K562 (cell line): ENCODE data around the gene FCHSD1. TPM values are rescaled to one million over a fixed set of nuclear protein-coding genes. Genes with fewer than 3 reads are reported as not detected.

Experiments used
- ATAC-seq: fragments of 200-7000 bp; cut with Tn5 transposase; 3 replicates; pipeline ENCODE4 v1.9.1; 2020; ENCODE audit warnings: moderate library complexity
- BruUV-seq: library from RNA; stranded (reverse); fragments of 400-500 nt; replicated peaks from 2 replicates; lab custom pipeline; 2021; lab: Mats Ljungman, UMichigan
- CTCF ChIA-PET: fragments of 300-600 bp; formaldehyde crosslinking; extraction: SDS; loops from one replicate; lab custom pipeline; 2021; ENCODE audit warnings: low intra/inter-chr PET ratio; lab: Yijun Ruan, JAX
- POLR2A ChIA-PET: fragments of 300-600, 350-650 bp; sonication (Branson Sonifier 250); formaldehyde crosslinking; extraction: SDS; loops from one replicate; lab custom pipeline; 2021; ENCODE audit warnings: antibody characterized with exemption, inconsistent platforms; lab: Yijun Ruan, JAX
- DNase-seq, 4 experiments: peaks; one replicate each; pipeline versions ENCODE4 v3.0.0 to v3.0.0-alpha.2; 2011 to 2018; ENCODE audit warnings: low spot score in 3 of 4, mixed read lengths in 3 of 4; ENCODE audit errors: extremely low read depth in 1 of 4
- FAIRE-seq: peaks from 2 replicates; lab custom pipeline; 2011; peaks lifted over from hg19 to GRCh38; lab: Jason Lieb, UNC
- H2AFZ ChIP-seq: 2 replicates; pipeline ENCODE4 v1.6.0; 2011; ENCODE audit warnings: low read depth, low read length, control low read depth, inconsistent platforms
- H3K27ac ChIP-seq: fragments of 200-600 bp; 3 replicates; pipeline ENCODE4 v1.8.0; 2011; ENCODE audit warnings: low read depth, mild to moderate bottlenecking, control low read depth, inconsistent platforms, low read length, moderate library complexity, mixed read lengths; ENCODE audit errors: extremely low read depth
- H3K27me3 ChIP-seq, 2 experiments: fragments of 300-600 bp in 1 of 2; 2 replicates in 1 of 2; 3 replicates in 1 of 2; pipeline versions ENCODE4 v1.6.0 to v1.8.0; 2011; ENCODE audit warnings: inconsistent platforms in 2 of 2, low read length in 2 of 2, mild to moderate bottlenecking in 1 of 2, mixed read lengths in 1 of 2, moderate library complexity in 1 of 2; ENCODE audit not compliant: control insufficient read depth in 2 of 2, insufficient read depth in 2 of 2
- H3K36me3 ChIP-seq: fragments of 300-600 bp; 3 replicates; pipeline ENCODE4 v1.8.0; 2011; ENCODE audit warnings: mild to moderate bottlenecking, low read length, inconsistent platforms; ENCODE audit not compliant: control insufficient read depth, insufficient read depth
- H3K4me1 ChIP-seq, 2 experiments: fragments of 200-600 bp in 1 of 2; replicated peaks in 1 of 2; 2 replicates in 1 of 2; 3 replicates in 1 of 2; pipeline versions ENCODE4 v1.5.1 to v1.8.0; 2011; ENCODE audit warnings: inconsistent platforms in 2 of 2, low read length in 2 of 2, mild to moderate bottlenecking in 1 of 2, mixed read lengths in 1 of 2, moderate library complexity in 1 of 2; ENCODE audit not compliant: control insufficient read depth in 2 of 2, insufficient read depth in 2 of 2
- H3K4me2 ChIP-seq: 2 replicates; pipeline ENCODE4 v1.6.1; 2011; ENCODE audit warnings: low read length, control low read depth, inconsistent platforms, mixed read lengths; ENCODE audit not compliant: insufficient read depth
- H3K4me3 ChIP-seq: fragments of 200-600 bp; sonication (generic), shearing (Covaris generic); 2 replicates; pipeline ENCODE4 v1.5.1; 2016; ENCODE audit warnings: control low read depth, inconsistent platforms
- H3K79me2 ChIP-seq: fragments of 200-600 bp; 3 replicates; pipeline ENCODE4 v1.8.0; 2011; ENCODE audit warnings: low read length, inconsistent platforms; ENCODE audit not compliant: control insufficient read depth, insufficient read depth
- H3K9ac ChIP-seq, 2 experiments: 2 replicates each; pipeline versions ENCODE4 v1.6.0 to v1.6.1; 2011; ENCODE audit warnings: low read depth in 2 of 2, low read length in 2 of 2, control low read depth in 1 of 2, inconsistent platforms in 1 of 2, mild to moderate bottlenecking in 1 of 2, mixed read lengths in 1 of 2; ENCODE audit not compliant: insufficient read depth in 1 of 2
- H3K9me1 ChIP-seq: one replicate; pipeline ENCODE4 v1.6.0; 2011; ENCODE audit warnings: inconsistent platforms, mild to moderate bottlenecking, low read length, moderate library complexity; ENCODE audit not compliant: control insufficient read depth, insufficient read depth
- H3K9me3 ChIP-seq: replicated peaks from 2 replicates; pipeline ENCODE4 v1.5.1; 2011; ENCODE audit warnings: low read depth, low read length, inconsistent platforms; ENCODE audit not compliant: control insufficient read depth, insufficient read depth
- H4K20me1 ChIP-seq: replicated peaks from 2 replicates; pipeline ENCODE4 v1.6.1; 2011; ENCODE audit warnings: low read length, inconsistent platforms, mixed read lengths; ENCODE audit not compliant: control insufficient read depth, insufficient read depth
- CSDE1 ChIP-seq, 2 experiments: fragments of 450-650 bp; IDR thresholded peaks; 2 replicates each; pipeline ENCODE4 v1.6.1; 2016; ENCODE audit warnings: mild to moderate bottlenecking in 1 of 2
- DDX20 ChIP-seq: fragments of 450-650 bp; IDR thresholded peaks from 2 replicates; pipeline ENCODE4 v1.6.1; 2016; ENCODE audit warnings: missing genetic modification characterization, low read depth, mild to moderate bottlenecking, missing compliant biosample characterization, moderate library complexity
- HMGXB4 ChIP-seq: sonication (generic); formaldehyde crosslinking; IDR thresholded peaks from 2 replicates; pipeline ENCODE4 v1.8.1; 2023; ENCODE audit warnings: mild to moderate bottlenecking, missing genetic modification reagents
- KDM4B ChIP-seq, 2 experiments: fragments of 450-650 bp in 1 of 2; sonication (generic) in 1 of 2; IDR thresholded peaks; 2 replicates each; pipeline ENCODE4 v1.6.1; 2016 to 2017; ENCODE audit warnings: borderline replicate concordance in 2 of 2, antibody characterized with exemption in 1 of 2, low read depth in 1 of 2, mild to moderate bottlenecking in 1 of 2
- LCOR ChIP-seq: sonication (generic); formaldehyde crosslinking; IDR thresholded peaks from 2 replicates; pipeline ENCODE4 v1.8.0; 2022; ENCODE audit warnings: mild to moderate bottlenecking, missing genetic modification reagents
- NR2F6 ChIP-seq: fragments of 450-650 bp; formaldehyde crosslinking; IDR thresholded peaks from 2 replicates; pipeline ENCODE4 v1.4.0; 2020; ENCODE audit warnings: mild to moderate bottlenecking
- OTX1 ChIP-seq: fragments of 450-650 bp; formaldehyde crosslinking; IDR thresholded peaks from 2 replicates; pipeline ENCODE4 v1.4.0; 2022; ENCODE audit warnings: mild to moderate bottlenecking
- TAF9B ChIP-seq: fragments of 450-650 bp; IDR thresholded peaks from 2 replicates; pipeline ENCODE4 v1.6.1; 2018; ENCODE audit warnings: mild to moderate bottlenecking; ENCODE audit not compliant: partially characterized antibody
- YBX1 ChIP-seq: fragments of 450-650 bp; IDR thresholded peaks from 2 replicates; pipeline ENCODE4 v1.7.1; 2016; ENCODE audit warnings: mild to moderate bottlenecking
- ZBTB2 ChIP-seq: fragments of 450-650 bp; IDR thresholded peaks from 2 replicates; pipeline ENCODE4 v1.6.1; 2016; ENCODE audit warnings: antibody characterized with exemption
- ZFP1 ChIP-seq: fragments of 450-650 bp; formaldehyde crosslinking; IDR thresholded peaks from 2 replicates; pipeline ENCODE4 v1.4.0; 2020; ENCODE audit warnings: mild to moderate bottlenecking, mixed read lengths
- ZNF23 ChIP-seq: fragments of 250-450 bp; sonication (Bioruptor Pico); IDR thresholded peaks from 2 replicates; pipeline ENCODE4 v1.4.0; 2020; ENCODE audit warnings: mild to moderate bottlenecking
- WGBS: fragments of 100-300 bp; shearing (Covaris generic); methylation state at CpG from one replicate; pipeline ENCODE4 v1.1.6; 2016; ENCODE audit warnings: low coverage, mixed read lengths; ENCODE audit not compliant: insufficient coverage; ENCODE audit errors: missing lambda C conversion rate; 5-methylcytosine and 5-hydroxymethylcytosine counted together
- in situ Hi-C: fragments of 300-500 bp; cut with MboI; formaldehyde crosslinking; loops from 4 replicates; pipeline ENCODE4 v1.15.0; 2018; ENCODE audit warnings: inconsistent platforms, mixed read lengths
- intact Hi-C: fragments of 100-400 bp; cut with micrococcal nuclease; formaldehyde crosslinking; loops from 2 replicates; pipeline ENCODE4 v1.14.2; 2022
- polyA plus RNA-seq, 8 experiments: library from polyadenylated mRNA; depleted of rRNA in 4 of 8; stranded (reverse) in 5 of 8; unstranded in 3 of 8; fragments of >200 nt; fragmentation: Nextera tagmentation in 2 of 8; fragmentation: Illumina TruSeq in 1 of 8; extraction: Ambion mirVana in 2 of 8; extraction: Trizol in 1 of 8; gene quantifications; 2 replicates each; pipeline versions ENCODE4 v1.2.1 to v1.2.3, GENCODE V29; 2011 to 2014; ENCODE audit warnings: inconsistent platforms in 1 of 8, missing spikeins in 1 of 8
- total RNA-seq, 7 experiments: library from RNA; depleted of rRNA in 6 of 7; stranded (reverse); fragments of >200 nt in 6 of 7; fragmentation: Illumina TruSeq in 2 of 7; extraction: Trizol in 2 of 7; gene quantifications; 2 replicates each; pipeline versions ENCODE4 v1.2.1 to v1.2.3, GENCODE V29; 2011 to 2021; ENCODE audit warnings: low replicate concordance in 1 of 7

The FCHSD1 gene
- total and polyA plus RNA-seq, 9 of the 15 experiments (the other 6 are each of a cell fraction or from before 2014, with no cell fraction given), result 0.35 to 37.5 (median 13.6) TPM

GRCh38 chr5:141696431-141696830 is 45.2 kb upstream of the FCHSD1 start:
- Histone ChIP-seq H4K20me1 (no peaks in the 10 kb centered on the region), H2AFZ (no peak overlapping the region), H3K27ac (no peak overlapping the region), H3K9me1 (no peaks in the 10 kb centered on the region), H3K4me2 (no peak overlapping the region), H3K27me3 (peaks cover 5 to 45% of the 10 kb centered on the region in 2 experiments)
- in situ Hi-C loops (loop anchor here (5.0 kb wide), 1 partner anchor 261 kb away; the partner anchor contains the start of gene PCDH12), intact Hi-C loops (no loop called here)
- FAIRE-seq, result no peak
- POLR2A ChIA-PET, result interaction anchor here (0.6 to 0.7 kb wide), 2 partner anchors 248 to 320 kb away, joined by 3 read pairs; no protein-coding TSS in a partner anchor
- 45% methylated on average over 2 of the region's 2 CpGs for WGBS
- no TSS peak for BruUV-seq
- TF ChIP-seq DDX20 (tag) (no peak), CSDE1 (IDR thresholded peaks at IDR 0.05) (no peak), ZFP1 (CRISPR knock-in tag) (no peak), OTX1 (CRISPR knock-in tag) (no peak), ZNF23 (CRISPR knock-in tag) (no peak), HMGXB4 (no peak), YBX1 (no peak), ZBTB2 (no peak), NR2F6 (CRISPR knock-in tag) (no peak), KDM4B (IDR thresholded peaks at IDR 0.05; ENCODE audit: borderline replicate concordance in 2 of 2, low read depth in 1 of 2) (no peak), LCOR (CRISPR knock-in tag) (no peak), TAF9B (no peak)
- TF ChIP-seq, all 486 proteins: peak for 0
- no peaks in the 10 kb centered on the region for H3K79me2 ChIP-seq
- no peaks in the 10 kb centered on the region for H3K36me3 ChIP-seq
- no peaks in the 10 kb centered on the region for H3K9me3 ChIP-seq
- no peak overlapping the region for H3K9ac ChIP-seq
- H3K4me1 ChIP-seq, result peaks cover 19% of the 10 kb centered on the region in 2 experiments
- CTCF ChIA-PET, result no interaction called here
- H3K4me3 ChIP-seq, result no peak overlapping the region
- DNase-seq (no peak), ATAC-seq (no peak)
